GM19328 (cell line): ENCODE data around the gene ZNF521.
"Not testable (repeated sequence)": the region's sequence is repeated elsewhere in the genome, so short reads cannot be mapped to it uniquely, and the experiment has no call there.

Source experiments
- ATAC-seq: cut with Tn5 transposase; IDR thresholded peaks from one replicate; pipeline ENCODE4 v1.9.1; 2021; ENCODE audit warnings: mild to moderate bottlenecking, moderate library complexity; ENCODE audit not compliant: unreplicated experiment

The ZNF521 gene

GRCh38 chr18:25291150-25291549 is 60.8 kb downstream of the ZNF521 start:
- ATAC-seq, result no peak

GRCh38 chr18:25289001-25289631 is 62.9 kb downstream of the ZNF521 start:
- ATAC-seq, result no peak

DNA sequence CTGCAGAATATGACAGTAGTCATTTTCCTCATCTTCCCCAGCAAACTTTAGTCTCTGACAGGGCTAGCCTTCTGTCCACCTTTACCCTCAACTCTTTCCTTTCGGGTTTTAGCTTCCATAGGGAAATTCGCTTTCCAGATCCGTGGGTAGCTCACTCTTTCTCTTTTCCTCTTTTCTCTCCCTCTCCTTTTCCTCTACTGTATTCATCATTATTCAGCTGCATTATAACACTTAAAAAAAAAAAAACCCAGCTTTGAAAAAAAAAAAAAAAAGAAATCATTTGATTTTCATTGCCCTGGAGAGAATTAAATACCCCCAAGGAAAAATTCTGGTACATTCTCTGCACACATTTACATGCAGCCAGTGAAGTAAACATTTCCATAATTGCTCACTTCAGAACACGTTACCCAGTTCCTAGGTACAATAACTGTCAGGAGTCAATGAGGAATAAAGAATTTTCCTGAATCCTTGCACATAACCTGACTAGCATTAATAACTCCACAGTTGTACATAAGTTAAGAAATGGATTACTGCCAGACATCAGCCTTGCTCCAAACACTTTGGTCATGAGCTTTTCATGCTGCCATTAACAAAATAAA is 63.5 kb downstream of the ZNF521 start:
- no peak for ATAC-seq

DNA sequence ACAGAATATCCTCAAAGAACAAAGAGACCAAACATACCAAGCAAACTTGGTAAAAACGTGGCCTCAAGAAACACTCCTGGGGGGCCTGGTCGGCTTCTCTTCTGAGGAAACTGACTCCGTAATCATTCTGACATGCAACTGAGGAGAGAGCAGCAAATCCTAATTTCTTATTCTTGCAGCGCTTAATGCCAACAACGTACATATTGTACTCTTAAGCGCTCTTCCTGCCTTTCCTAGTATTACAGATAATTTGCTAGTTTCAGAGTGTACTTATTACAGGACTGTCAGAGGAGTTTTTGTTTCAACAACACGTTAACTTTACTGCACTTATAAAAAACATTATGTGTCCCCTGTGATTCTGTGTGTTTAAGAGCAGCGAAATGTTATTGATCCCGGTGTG is 64.9 kb downstream of the ZNF521 start:
- ATAC-seq, result no peak

DNA sequence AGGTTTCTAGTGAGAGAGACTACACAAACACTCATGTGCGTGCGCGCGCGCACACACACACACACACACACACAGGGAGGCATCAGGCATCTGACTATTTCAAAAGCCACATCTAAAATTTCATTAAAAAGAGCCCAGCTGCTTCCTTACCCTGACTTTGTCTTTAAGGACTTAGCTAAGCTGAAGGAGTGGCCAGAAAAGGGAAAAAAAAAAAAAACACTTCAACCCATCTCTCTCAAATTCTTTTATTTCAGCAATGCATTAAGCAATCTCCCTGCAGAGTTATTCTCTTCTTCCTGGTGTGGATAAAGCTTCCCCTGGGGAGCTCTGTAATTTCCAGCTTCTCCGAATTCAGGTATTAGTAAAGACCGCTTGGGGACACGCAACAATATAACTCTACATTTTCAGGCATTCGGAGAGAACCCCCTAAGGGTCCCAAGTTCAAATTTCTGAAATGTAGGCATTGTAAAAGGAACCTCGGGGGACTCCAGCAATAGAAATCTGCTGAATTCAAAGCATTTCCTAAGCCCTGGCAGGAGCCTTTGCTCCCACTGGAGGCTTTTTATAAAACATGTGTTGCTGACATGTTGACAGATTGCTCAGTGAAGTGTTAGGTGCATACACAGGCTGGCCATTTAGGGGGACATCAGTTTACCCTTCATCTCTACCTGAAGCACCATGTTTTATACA is 67.0 kb downstream of the ZNF521 start:
- no peak for ATAC-seq

DNA sequence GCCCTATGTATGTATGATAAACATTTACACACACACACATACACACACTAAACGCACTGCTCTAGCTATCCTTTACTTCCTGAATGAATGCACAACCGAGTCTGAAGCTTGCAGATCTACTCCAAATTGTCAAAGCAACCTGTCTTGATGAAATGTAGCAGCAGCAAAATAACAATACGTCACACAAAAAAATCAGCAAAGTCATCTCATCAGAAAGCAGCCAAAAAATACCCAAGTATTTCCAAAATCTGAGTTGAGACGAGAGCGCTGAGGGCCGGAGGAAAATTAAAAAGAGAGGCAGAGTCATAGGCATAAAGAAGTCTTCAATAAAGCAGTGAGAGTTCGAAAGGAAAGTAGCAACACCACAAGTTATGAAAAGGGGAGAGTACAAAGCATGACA is 67.7 kb downstream of the ZNF521 start:
- ATAC-seq, result no peak

DNA sequence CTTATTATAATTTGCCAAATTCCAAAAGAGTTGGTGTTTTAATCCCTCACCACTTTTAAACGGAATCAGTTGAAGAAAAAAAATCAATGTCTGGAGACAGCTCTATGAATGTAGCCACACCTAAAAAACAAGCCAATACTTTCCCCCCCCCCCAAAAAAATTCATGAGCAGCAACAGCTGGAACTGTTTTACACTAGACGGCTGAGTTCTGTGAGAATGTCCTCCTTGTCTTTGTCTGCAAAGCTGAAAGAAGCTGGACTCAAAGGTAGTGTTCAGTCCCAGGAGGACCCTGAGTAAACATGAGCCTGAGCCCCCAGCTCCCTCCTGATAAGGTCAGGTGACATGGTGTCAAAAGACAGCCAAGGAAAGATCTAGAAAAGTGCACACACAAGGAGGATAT is 68.2 kb downstream of the ZNF521 start:
- no peak for ATAC-seq

- ATAC-seq, result no peak
These were observed 68.9 kb downstream of the ZNF521 start for GRCh38 chr18:25282896-25283703.

DNA sequence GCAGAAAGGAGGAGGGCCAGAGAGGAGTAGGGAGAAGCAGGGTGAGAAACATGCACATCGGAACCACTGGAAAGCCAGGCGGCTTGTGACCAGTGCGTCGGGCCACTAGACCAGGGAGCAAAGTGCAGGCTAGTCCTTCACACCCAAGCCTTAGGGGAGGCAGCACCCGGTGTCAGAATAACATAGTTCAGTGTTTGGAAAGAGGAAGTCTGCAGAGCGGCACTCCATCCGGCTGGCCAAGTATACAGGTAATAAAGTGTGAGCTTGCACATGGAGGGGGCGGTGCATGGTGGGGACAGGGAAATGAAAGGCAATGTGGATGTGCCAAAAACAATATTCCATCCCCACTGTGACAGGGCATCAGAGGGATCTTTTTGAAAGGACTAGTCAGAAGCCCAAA is 69.7 kb downstream of the ZNF521 start:
- no peak for ATAC-seq

DNA sequence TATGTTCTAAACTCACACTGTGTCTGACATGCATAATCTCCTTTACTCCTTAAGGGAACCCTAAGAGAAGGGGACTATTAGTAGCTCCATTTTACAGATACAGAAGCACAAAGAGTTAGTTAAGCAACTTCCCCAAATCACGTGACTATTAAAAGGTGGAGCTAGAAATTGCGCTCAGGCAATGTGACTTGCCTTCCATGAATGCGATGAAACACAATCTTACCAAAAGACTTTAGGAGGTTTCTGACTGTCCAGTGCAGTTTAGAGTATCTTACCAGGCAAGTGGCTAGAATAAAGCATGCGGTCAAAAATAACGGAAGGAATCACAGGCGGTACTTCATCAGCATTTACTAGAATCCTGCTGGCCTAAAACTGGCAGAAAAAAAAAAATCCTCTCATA is 70.4 kb downstream of the ZNF521 start:
- no peak for ATAC-seq

DNA sequence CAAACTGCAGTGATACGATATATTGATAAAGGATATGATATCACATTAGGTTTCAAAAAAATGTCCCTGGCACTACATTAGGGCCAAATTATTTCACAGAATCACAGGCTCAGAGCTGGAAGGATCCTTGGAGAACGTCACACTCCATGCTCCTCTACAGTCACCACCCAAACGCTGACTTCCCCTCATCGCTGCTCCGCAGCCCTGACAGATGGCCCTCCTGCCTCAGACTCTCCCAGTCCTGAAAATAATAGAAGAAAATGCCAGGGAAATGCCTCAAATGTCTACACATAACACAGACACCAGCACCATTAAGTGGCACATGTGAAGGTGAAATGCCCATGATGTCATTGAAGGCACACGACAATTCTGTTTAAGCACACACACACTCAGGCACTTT is 72.0 kb downstream of the ZNF521 start:
- ATAC-seq, result no peak

GRCh38 chr18:25279556-25279955 is 72.4 kb downstream of the ZNF521 start:
- ATAC-seq, result no peak

- ATAC-seq, result no peak
These were observed 72.8 kb downstream of the ZNF521 start for GRCh38 chr18:25279133-25279532.

DNA sequence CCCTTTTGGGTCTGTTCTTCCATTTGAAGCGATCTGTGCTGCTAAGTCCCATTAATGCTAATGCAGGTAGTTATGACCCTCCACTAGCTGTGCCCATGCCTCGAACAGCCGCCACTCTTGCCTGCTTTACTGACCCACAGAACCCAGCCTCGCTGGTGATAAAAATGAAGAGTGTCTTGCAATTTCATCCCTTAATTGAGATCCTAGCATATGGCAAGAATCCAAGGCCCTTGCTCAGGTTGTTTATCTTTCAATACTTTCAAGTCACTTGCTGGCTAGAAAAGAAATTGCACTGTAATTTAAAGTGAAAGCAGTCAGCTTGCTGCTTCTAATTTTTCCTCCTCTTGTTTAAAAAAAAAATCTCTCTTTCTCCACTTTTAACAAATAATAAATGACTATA is 73.6 kb downstream of the ZNF521 start:
- no peak for ATAC-seq

DNA sequence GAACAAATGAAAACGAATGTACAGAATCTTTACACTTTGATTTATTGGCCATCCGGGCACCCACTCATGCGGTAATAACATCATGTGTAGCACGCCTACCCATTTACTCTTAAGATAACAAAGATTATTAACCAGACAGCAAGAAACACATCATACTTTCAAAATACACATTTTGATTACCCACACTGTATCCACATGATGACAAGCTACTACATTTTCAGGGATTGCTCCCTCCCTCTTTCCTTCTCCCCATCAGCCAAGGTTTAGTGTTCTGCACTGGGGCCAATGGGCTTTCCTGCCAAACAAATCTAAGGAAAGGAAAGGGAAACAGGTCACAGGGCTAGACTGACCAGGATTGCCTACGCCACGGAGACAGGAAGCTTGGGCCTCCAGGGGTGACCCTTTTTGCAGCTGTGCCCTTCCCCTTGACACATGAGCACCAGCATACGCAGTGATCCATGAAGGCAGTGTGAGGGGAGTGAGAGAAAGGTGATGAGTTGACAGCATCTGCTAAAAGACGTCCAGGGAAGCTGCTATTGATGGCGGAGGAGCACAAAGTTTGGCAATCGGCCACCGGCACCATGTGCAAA is 76.5 kb downstream of the ZNF521 start:
- no peak for ATAC-seq

- ATAC-seq, result no peak
These were observed 77.0 kb downstream of the ZNF521 start for GRCh38 chr18:25274926-25275325.

- not testable (repeated sequence) for ATAC-seq
These were observed 84.9 kb downstream of the ZNF521 start for GRCh38 chr18:25266931-25267527.

- no peak for ATAC-seq
These were observed 89.0 kb downstream of the ZNF521 start for GRCh38 chr18:25262920-25263319.

- no peak for ATAC-seq
These were observed 90.2 kb downstream of the ZNF521 start for GRCh38 chr18:25261768-25262167.

GRCh38 chr18:25256439-25256838 is 95.5 kb downstream of the ZNF521 start:
- ATAC-seq, result no peak

- no peak for ATAC-seq
These were observed 98.2 kb downstream of the ZNF521 start for GRCh38 chr18:25253779-25254178.
